ENCODE data around the gene PKN1.

- no peak for TF ChIP-seq FOXP2 (optimal IDR thresholded peaks at IDR 0.05; ENCODE audit: control extremely low read depth, extremely low read length, insufficient read depth)
- no peak for TF ChIP-seq EZH2 (IDR thresholded peaks at IDR 0.05)
Measured at GRCh38 chr19:14496834-14497227, 63.7 kb downstream of the PKN1 start.

All from SK-N-MC (cell line).